Cardiac fibroblast (primary cell): ENCODE results near the gene HECTD1.

Experiments
- DNase-seq, 2 donors: peaks; one replicate each; pipeline versions ENCODE4 v3.0.0 to v3.0.0-alpha.2; 2010; ENCODE audit warnings: low read depth in 2 of 2
- H3K4me3 ChIP-seq, 2 donors: replicated peaks in 1 of 2; 1 replicate in 1 of 2; 2 replicates in 1 of 2; pipeline ENCODE4 v1.5.1; 2011; ENCODE audit warnings: low read depth in 2 of 2, low read length in 2 of 2, mild to moderate bottlenecking in 2 of 2, moderate library complexity in 1 of 2
- TF ChIP-seq, protein P1 (sequence below): IDR thresholded peaks from one replicate; pipeline ENCODE4 v1.5.1; 2011; ENCODE audit warnings: low read depth, mild to moderate bottlenecking, low read length, inconsistent platforms

HECTD1 gene

DNA sequence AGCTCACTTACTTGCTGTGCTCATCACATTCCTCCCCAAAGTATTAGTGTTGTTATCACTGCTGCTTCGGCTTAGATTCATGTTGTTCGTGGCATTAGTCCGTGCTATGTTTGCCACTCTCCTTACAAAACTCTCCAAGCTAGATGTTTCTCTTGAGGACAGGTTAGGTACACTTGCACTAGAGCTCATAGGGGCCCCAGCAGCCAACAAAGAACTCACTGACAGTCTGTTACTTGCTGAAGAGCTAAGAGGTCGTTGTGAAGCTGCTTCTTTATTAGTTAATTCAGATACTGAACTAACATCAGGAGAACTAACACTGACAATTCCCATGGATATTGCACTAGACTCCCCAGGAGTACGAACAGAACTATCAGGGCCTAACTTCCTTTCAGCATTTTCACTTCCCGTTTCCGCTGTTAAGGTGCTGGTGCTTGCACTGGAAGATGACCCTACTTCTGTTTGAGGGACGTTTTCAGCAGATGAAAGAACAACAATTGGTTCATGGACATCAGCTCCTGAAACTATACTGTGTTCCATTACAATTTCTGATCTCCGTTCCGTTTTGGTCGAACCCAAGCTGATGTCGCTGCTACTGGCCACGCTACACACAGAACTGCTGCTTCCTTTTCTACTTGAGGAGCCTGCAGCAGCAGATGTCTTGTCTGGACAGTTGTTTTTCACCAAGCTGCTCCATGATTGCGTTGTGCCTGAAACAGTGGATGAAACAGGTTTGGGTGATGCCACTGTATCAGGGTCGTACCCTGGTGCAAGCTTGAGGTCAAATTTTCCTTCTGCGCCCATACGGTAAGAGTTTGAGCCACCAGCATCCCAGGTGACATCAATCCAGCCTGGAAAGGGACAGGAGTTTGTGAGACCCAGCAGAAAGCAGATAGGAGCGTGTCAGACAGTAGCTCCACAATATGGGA, 78.7 kb downstream of the HECTD1 start:
- DNase-seq = no peak
- no peak overlapping the region for H3K4me3 ChIP-seq
- TF ChIP-seq, protein P1, sequence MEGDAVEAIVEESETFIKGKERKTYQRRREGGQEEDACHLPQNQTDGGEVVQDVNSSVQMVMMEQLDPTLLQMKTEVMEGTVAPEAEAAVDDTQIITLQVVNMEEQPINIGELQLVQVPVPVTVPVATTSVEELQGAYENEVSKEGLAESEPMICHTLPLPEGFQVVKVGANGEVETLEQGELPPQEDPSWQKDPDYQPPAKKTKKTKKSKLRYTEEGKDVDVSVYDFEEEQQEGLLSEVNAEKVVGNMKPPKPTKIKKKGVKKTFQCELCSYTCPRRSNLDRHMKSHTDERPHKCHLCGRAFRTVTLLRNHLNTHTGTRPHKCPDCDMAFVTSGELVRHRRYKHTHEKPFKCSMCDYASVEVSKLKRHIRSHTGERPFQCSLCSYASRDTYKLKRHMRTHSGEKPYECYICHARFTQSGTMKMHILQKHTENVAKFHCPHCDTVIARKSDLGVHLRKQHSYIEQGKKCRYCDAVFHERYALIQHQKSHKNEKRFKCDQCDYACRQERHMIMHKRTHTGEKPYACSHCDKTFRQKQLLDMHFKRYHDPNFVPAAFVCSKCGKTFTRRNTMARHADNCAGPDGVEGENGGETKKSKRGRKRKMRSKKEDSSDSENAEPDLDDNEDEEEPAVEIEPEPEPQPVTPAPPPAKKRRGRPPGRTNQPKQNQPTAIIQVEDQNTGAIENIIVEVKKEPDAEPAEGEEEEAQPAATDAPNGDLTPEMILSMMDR = no peak

DNA sequence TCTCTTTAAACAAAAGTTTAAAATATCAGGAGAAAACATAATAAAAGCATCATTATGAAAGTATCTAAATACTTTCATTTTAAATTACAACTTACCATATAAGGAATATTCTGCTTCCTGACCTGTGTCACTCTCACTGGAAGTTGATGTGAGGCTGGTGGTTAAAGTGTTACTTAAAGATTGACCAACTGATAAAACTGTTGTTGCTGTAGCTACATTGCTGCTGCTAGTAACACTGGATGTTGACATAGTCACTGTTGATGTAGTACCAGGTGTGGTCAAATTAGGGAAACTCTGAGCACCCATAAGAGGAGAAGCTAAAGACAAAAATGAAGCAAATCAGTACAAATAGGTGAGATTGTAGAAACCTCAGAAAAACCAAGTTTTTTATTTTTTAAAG, 79.9 kb downstream of the HECTD1 start:
- no peak for DNase-seq
- H3K4me3 ChIP-seq = no peak overlapping the region
- TF ChIP-seq, protein P1 = no peak

DNA sequence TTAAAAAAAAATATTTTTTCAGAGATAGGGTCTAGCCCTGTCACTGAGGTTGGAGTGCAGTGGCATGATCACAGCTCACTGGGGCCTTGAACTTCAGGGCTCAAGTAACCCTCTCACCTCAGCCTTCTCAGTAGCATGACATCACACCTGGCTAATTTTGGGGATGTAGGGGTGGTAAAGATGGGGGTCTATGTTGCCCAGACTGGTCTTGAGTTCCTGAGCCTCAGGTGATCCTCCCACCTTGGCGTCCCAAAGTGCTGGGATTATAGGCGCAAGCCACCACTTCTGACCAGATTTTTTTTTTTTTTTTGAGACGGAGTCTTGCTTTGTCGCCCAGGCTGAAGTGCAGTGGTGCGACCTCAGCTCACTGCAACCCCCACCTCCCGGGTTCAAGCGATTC, 80.9 kb downstream of the HECTD1 start:
- no peak overlapping the region for H3K4me3 ChIP-seq
- TF ChIP-seq, protein P1 = no peak
- DNase-seq = no peak

GRCh38 chr14:31125231-31125630, 82.4 kb downstream of the HECTD1 start:
- TF ChIP-seq, protein P1 = no peak
- DNase-seq = no peak

DNA sequence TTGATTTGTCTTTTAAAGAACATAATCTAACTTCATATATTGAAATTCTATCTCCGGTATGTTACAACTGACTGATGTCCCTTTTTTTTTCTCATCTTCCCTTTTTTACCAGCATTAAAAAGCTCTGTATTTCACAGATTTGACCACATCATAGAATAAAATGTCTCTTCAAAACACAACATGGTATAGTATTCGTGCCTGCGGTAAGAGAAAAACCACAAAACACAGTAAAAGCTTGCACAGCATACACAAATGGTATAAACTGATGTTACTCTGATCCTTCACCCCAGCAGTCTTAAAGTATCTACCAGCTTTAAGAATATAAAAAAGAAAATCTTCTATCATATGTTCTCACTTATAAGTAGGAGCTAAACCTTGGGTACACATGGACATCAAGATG, 83.4 kb downstream of the HECTD1 start:
- TF ChIP-seq, protein P1 = no peak
- no peak for DNase-seq
- H3K4me3 ChIP-seq = no peak overlapping the region

More at GRCh38 chr14:31125231-31125630, 82.4 kb downstream of the HECTD1 start:
- no peak overlapping the region for H3K4me3 ChIP-seq

DNA sequence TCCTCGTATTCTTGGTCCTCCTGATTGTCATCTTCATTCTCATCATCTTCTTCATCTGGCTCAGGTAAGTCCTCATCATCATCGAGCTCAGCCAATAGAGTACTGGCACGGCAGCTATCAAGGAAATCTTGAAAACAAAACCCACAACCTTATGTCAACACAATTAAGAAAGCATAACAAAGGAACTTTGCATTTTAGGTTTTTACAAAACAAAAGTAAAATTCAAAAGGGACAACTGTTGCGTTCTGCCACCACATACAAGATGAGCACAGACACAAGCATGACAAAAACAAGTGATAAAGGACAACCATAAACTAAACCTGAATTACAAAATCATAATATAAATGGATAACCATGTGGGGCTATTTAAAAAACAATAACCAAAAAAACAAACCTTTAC, 84.7 kb downstream of the HECTD1 start:
- TF ChIP-seq, protein P1 = no peak
- DNase-seq = no peak
- no peak overlapping the region for H3K4me3 ChIP-seq
